ENCODE data around the gene PSMD2.

DNA sequence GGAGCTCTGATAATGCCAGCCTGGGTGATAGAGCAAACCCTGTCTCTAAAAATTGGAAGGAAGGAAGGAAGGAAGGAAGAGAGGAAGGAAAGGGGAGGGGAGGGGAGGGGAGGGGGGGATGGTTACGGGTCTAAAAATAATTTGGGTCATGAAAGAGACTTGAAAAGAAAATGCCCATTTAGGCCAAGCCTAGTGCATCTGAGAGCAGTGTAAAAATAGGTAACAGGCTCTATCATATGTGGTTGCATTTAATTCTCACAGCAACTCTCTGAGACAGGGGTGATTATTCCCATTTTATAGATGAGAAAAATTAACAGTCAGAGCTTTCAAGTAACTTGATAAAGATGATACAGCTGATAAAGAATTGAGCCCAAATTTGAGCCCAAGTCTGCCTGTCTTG is 26.8 kb upstream of the PSMD2 start:
- no peak for TF ChIP-seq POLR2A (IDR thresholded peaks at IDR 0.05)
- TF ChIP-seq, protein P1, sequence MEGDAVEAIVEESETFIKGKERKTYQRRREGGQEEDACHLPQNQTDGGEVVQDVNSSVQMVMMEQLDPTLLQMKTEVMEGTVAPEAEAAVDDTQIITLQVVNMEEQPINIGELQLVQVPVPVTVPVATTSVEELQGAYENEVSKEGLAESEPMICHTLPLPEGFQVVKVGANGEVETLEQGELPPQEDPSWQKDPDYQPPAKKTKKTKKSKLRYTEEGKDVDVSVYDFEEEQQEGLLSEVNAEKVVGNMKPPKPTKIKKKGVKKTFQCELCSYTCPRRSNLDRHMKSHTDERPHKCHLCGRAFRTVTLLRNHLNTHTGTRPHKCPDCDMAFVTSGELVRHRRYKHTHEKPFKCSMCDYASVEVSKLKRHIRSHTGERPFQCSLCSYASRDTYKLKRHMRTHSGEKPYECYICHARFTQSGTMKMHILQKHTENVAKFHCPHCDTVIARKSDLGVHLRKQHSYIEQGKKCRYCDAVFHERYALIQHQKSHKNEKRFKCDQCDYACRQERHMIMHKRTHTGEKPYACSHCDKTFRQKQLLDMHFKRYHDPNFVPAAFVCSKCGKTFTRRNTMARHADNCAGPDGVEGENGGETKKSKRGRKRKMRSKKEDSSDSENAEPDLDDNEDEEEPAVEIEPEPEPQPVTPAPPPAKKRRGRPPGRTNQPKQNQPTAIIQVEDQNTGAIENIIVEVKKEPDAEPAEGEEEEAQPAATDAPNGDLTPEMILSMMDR (IDR thresholded peaks at IDR 0.05): no peak

All from thyroid gland (tissue), 4 donors.